HG03432 (cell line): Measurements from ENCODE around the gene RASGRF1.

Experiments used
- ATAC-seq: cut with Tn5 transposase; IDR thresholded peaks from one replicate; pipeline ENCODE4 v1.9.1; 2021; ENCODE audit warnings: mild to moderate bottlenecking, moderate library complexity; ENCODE audit not compliant: unreplicated experiment

RASGRF1 gene

DNA sequence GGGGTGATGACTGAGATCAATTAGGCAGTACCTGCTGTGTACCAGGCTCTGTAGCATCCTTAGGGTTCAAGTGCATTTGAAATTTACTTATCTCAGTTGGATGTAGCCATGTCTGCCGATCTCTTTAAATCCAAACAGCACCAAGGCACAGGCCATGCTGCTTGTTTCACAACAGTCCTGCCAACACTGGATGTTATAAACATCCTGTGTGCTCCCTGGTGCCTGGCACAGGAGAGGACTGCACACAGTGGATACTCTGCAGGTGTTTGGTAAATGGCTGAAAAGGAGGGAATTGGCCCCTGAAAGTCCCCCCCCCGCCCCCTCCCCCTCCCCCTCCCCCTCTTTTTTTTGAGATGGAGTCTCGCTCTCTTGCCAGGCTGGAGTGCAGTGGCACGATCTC is 172.7 kb downstream of the RASGRF1 start:
- ATAC-seq = no peak

DNA sequence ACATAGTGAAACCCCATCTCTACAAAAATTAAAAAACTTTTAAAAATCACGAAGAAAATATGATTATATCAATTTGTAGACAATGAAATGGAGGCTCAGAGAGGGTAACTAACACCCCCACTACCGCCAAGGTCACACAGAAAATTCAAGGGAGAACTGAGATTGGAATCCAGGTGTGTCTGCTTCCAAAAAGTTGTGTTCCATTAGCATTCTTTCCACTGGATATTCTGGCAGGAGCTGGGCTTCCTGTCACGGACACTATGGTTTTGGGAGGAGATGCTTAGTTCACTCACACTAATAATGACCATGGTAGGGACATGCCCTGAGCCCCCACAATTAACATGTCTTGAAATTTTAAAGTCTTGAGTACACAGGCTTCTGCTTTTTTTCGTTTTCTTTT is 174.5 kb downstream of the RASGRF1 start:
- ATAC-seq = no peak

DNA sequence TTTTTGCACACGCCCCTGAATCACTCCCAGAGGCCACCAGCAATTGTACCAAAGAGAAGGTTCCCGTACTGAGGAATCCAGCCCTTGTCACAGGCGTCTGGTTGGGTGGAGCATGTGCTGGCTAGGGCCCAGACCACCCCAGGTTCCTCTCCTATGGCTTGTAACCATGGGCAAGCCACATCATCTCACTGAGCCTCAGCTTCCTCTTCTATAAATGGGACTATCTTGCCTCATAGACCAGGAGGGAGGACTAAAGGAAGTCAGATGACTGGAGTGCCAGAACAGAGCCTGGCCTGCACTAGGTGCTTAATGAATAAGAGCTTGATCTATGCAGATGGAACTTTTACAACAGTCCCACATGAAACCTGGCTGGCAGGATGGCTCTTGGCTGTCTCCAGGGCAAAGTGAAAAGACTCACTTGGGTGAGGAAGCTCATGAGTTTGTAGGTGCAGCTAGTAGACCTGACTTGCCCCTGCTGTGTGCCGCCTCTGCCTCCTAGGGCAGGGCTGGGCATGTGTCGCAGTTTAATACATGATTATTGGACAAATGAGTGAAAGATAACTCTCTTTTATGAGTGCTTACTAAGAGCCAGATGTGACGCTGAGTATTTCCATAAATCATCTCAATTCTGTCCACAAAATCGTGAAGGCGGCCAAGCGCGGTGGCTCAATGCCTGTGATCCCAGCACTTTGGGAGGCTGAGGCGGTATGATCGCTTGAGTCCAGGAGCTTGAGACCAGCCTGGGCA is 175.1 kb downstream of the RASGRF1 start:
- ATAC-seq = no peak

DNA sequence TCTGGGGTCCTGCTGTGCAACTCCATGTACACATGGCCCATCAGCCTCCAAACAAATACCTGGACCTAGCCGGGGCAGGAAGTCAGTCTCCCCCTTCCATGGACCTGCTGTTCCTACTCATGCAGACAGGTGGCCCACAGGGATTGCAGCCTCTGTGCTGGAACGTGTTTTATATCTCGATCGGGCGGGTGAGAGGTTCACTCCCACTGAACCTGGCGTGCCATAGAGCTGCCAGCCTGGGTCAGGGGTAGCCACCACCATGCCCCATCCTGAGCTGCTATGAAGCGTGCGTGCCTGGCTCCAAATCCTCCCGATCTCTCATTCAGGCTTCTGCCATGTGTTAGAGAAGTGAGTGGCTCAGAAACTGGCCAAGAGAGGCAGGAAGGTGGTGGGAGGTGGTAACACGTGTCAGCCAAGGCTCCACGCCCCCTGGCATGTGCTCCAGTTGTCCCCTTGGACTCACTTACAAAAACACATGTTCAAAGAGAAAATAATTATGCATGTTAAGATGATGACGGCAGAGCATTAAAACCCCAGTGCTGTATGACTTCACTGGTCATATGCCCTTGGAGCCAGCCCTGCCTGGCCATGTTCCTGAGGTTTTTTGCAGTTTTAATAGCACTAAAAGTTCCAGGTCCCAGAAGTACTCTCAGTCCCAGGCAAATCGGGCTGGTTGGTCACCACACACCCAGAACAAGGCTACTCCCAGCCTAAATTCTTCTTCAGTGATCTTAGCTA is 176.4 kb downstream of the RASGRF1 start:
- ATAC-seq = no peak

DNA sequence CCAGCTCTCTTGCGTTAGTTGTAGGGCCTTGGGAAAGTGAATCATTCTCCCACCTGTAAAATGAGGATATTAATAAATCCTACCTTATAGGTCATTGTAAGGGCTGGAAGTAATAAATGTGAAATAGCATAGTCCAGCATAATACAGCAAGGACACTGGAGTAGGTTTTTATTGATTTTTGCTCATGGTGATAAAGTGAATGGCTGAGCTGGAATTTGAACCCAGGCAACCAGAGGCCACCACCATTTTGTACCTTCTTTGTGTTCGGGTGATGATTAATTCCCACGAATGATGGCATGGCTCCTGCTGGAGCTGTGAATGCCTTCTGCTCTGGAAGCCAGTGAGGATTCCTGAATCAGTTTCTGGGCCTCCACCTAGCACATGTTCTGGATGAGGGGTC is 177.6 kb downstream of the RASGRF1 start:
- no peak for ATAC-seq

DNA sequence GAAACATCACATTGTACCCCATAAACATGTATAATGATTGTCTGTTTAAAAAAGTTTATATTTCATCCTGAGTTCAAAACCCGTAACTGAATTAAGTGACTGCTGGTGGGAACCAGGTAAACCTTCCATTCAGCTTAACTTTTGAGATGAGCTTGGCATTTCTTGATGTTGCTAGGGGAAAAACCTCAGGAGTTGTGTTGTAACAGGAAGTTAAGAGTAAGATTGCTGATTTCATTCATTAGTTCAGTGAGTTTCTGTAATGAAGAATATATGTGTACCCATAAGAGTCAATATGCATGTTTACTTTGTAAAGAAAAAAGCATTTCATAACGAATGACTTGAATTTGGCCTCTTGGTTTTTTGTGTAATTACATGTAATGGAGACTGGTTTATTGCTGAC is 178.3 kb downstream of the RASGRF1 start:
- ATAC-seq = no peak

DNA sequence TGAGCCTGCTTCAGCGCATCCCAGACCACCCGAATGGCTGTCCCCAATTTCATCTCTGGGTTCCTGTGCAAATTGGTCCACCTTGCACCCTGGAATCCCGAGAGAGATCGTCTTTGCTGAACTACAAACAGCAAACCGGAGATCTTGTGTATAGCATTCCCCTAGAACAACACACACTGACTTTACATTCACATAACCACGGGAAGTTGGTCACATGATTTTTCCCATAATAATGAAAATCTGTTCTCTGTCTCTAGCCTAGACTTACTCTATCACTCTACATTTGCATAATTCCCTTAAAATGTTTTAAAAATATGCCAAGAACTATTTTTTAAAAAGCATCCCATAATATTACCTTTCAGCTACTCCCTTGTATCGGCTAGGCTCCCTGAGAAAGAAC is 180.3 kb downstream of the RASGRF1 start:
- ATAC-seq = no peak
